B cell (primary cell): ENCODE results near the gene USP6.
"Not testable (repeated sequence)": the region's sequence is repeated elsewhere in the genome, so short reads cannot be mapped to it uniquely, and the experiment has no call there.

ENCODE experiments used
- CTCF ChIP-seq: fragments of 200-600 bp; IDR thresholded peaks from one replicate; pipeline ENCODE4 v1.8.0; 2022; ENCODE audit warnings: antibody characterized with exemption, mild to moderate bottlenecking
- EZH2 ChIP-seq: IDR thresholded peaks from 2 replicates; pipeline ENCODE4 v1.6.1; 2012; ENCODE audit warnings: borderline replicate concordance, low read depth, mild to moderate bottlenecking, moderate library complexity, low read length; ENCODE audit not compliant: insufficient read depth, poor library complexity, severe bottlenecking

GRCh38 chr17:5136580-5137412 is 21.0 kb downstream of the USP6 start:
- TF ChIP-seq CTCF, EZH2: not testable (repeated sequence)
